IPS-15b (cell line): ENCODE measurements around the gene PWP1.

Experiments used
- H3K27me3 ChIP-seq: one replicate; pipeline ENCODE4 v1.6.1; 2013; ENCODE audit warnings: low read length; ENCODE audit not compliant: control insufficient read depth, insufficient read depth
- H3K36me3 ChIP-seq: one replicate; pipeline ENCODE4 v1.6.1; 2013; ENCODE audit warnings: low read length; ENCODE audit not compliant: control insufficient read depth, insufficient read depth
- H3K4me1 ChIP-seq: one replicate; pipeline ENCODE4 v1.6.1; 2013; ENCODE audit warnings: mild to moderate bottlenecking, low read length; ENCODE audit not compliant: control insufficient read depth, insufficient read depth
- H3K4me3 ChIP-seq: one replicate; pipeline ENCODE4 v1.5.1; 2013; ENCODE audit warnings: low read depth, low read length
- H3K9ac ChIP-seq: one replicate; pipeline ENCODE4 v1.6.1; 2013; ENCODE audit warnings: low read depth, mild to moderate bottlenecking, low read length
- H3K9me3 ChIP-seq: one replicate; pipeline ENCODE4 v1.6.1; 2013; ENCODE audit warnings: mild to moderate bottlenecking, low read length; ENCODE audit not compliant: control insufficient read depth, insufficient read depth

The PWP1 gene

DNA sequence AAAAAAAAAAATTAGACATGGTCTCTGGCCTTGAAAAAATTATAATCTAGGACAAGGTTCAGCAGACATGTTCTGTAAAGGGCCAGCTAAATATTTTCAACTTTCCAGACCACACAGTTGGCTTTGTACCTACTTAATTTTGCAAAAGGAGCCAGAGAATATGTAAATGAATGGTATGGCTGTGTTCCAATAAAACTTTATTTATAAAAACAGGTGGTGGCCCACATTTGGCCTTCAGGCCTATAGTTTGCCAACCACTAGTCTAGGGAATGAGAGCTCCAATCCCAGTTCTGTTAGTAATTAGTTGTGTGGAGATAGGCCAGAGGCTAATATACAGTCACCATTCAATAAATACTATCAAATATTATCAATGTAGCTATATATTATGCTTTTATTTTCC lies 29.3 kb upstream of the PWP1 start:
- Histone ChIP-seq H3K9ac (no peak overlapping the region), H3K27me3 (no peaks in the 10 kb centered on the region), H3K36me3 (no peaks in the 10 kb centered on the region), H3K9me3 (no peaks in the 10 kb centered on the region), H3K4me3 (no peak overlapping the region), H3K4me1 (peaks cover 16% of the 10 kb centered on the region)

DNA sequence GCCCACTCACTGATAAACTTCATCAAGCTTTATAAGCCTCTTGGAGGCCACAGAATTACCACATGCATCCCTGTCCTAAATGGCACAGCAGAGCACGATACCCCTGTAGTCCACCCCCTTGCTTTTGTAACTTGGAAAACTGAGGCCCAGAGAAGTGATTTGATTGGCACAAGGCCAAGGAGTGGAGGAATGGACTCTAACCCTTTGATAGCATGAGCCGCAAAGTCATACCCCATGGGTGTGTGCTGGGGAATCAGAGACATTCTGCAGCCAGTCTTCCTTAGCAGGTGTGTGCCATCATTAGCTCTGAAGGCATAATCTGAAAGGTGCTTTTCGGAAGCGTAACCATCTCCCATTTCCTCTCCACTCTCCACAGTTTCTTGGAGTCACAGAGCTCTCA lies 28.5 kb upstream of the PWP1 start:
- no peak overlapping the region for H3K4me3 ChIP-seq
- no peaks in the 10 kb centered on the region for H3K9me3 ChIP-seq
- peaks cover 9% of the 10 kb centered on the region for H3K4me1 ChIP-seq
- no peak overlapping the region for H3K9ac ChIP-seq
- no peaks in the 10 kb centered on the region for H3K36me3 ChIP-seq
- no peaks in the 10 kb centered on the region for H3K27me3 ChIP-seq

DNA sequence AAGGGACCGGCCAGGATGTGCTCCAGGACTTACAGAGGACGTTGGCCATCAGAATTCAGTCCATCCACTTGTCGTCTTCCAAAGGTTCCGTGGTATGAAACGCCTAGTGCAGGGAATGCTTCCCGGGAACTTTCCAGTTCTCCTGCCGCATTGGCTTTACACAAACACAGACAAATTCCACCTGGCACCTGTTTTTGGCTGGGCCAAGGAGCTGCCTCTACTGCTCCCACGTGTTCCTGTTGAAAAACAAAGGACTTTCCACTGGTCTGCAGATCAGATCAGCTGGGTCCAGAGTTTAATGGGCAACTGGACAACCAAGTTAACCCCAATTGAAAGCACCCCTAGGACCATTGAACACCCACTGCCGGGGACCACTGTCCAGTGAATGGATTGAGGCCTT lies 28.0 kb upstream of the PWP1 start:
- no peaks in the 10 kb centered on the region for H3K9me3 ChIP-seq
- no peak overlapping the region for H3K9ac ChIP-seq
- peaks cover 9% of the 10 kb centered on the region for H3K4me1 ChIP-seq
- H3K4me3 ChIP-seq: no peak overlapping the region
- H3K27me3 ChIP-seq: no peaks in the 10 kb centered on the region
- H3K36me3 ChIP-seq: no peaks in the 10 kb centered on the region

DNA sequence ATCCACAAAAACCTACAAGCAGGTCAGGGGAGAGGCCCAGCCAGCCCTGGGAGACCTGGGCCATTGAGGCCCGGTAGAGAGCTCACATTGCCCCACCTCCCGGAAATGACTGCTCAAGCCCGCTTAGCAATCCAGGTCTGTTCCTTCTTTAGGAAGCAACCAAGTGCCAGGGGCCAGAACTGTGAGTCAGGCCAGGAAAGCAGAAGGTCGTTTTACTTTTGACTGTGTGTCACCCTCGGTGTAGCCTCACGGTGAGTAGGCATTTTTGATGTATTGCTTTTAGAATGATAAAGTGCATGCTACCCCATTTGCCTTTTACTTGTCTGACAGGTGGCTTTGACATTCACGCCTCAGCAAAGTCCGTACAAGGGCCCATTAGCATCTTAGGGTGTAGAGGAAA lies 25.4 kb upstream of the PWP1 start:
- H3K9me3 ChIP-seq: no peaks in the 10 kb centered on the region
- no peaks in the 10 kb centered on the region for H3K36me3 ChIP-seq
- H3K4me1 ChIP-seq: peaks cover 11% of the 10 kb centered on the region
- H3K27me3 ChIP-seq: no peaks in the 10 kb centered on the region
- no peak overlapping the region for H3K9ac ChIP-seq
- no peak overlapping the region for H3K4me3 ChIP-seq

DNA sequence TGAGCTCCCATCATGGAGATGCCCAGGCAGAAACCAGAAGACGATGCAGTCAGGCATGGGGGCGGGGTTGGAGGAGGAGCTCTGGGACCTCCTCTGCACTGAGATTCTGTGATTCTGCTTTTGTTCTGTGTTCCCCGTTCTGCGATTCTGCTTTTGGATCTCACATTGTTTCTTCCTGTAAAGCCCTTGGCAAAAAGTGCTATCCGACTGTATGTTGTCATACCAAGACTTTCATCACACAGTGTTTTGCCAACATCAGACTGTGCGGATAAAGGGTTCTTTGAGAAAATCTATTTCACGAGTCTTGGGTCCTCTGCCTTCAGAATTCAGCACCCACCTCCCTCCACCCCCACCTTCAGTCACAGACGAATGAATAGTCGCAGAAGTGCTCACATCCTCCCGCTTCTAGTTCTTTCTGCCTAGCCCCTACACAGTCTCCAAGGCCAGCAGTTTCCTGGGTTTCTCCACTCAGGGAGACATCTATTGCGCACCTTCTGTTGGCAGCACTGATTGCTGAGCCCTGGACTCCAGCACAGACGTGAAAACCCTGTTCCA lies 24.7 kb upstream of the PWP1 start:
- H3K4me3 ChIP-seq: no peak overlapping the region
- H3K36me3 ChIP-seq: no peaks in the 10 kb centered on the region
- H3K27me3 ChIP-seq: no peaks in the 10 kb centered on the region
- H3K9ac ChIP-seq: no peak overlapping the region
- no peaks in the 10 kb centered on the region for H3K9me3 ChIP-seq
- peaks cover 11% of the 10 kb centered on the region for H3K4me1 ChIP-seq

DNA sequence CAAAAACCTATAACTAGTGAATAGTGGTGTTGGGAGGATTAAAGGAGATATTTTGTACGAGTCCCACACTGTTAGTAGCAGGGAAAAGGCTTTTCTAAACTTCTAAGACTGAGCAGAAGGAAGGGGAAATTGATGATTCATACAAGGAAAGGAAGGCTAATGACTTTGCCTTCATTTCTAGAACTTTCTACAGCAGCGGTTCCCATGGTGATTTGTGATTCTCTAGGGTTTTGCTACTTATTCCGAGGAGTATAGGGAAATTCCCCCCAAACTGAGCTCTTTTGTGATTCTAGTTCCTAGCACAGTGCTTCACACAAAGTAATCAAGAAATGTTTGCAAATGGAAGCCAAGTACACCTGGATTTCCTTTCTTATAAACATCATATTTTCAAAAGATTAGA lies 23.8 kb upstream of the PWP1 start:
- Histone ChIP-seq H3K9me3 (no peaks in the 10 kb centered on the region), H3K9ac (no peak overlapping the region), H3K4me1 (peaks cover 11% of the 10 kb centered on the region), H3K4me3 (no peak overlapping the region), H3K36me3 (no peaks in the 10 kb centered on the region), H3K27me3 (no peaks in the 10 kb centered on the region)

DNA sequence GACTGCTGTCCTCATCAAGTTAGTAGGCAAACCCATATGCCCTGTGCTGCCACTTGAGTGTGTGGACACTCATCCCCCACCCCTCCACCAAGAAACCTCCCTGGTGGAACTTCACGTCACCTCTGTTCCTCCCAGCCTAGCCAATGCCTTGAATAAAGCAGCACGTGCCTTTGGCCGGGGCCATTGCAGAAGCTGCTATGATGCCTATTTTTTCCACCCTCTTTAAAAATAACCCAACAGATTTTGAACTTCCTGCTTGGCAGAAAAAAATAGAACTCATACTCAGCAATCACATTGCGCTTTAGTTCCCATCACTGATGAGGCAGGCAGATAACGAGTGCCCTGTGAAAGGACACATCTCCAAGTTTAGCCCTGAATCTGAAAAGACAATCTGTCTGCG lies 23.1 kb upstream of the PWP1 start:
- H3K27me3 ChIP-seq: no peaks in the 10 kb centered on the region
- H3K36me3 ChIP-seq: no peaks in the 10 kb centered on the region
- H3K9me3 ChIP-seq: no peaks in the 10 kb centered on the region
- H3K9ac ChIP-seq: no peak overlapping the region
- H3K4me3 ChIP-seq: no peak overlapping the region
- peaks cover 11% of the 10 kb centered on the region for H3K4me1 ChIP-seq

DNA sequence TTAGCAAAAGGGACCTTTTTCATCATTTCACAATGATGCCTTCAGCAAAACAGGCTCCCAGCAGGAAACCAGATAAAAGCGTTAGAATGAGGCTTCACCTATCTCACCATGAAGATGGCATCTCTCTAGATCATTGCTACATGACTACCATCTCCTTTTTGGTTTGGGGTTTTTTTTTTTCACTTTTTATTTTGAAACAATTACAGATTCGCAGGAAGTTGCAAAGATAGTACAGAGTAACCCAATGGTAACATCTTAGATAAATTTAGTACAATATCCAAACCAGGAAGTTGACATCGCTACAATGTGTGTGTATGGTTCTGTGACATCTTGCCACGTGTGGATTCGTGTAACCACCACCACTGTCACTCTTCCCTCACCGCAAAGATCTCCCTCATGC lies 22.3 kb upstream of the PWP1 start:
- Histone ChIP-seq H3K9me3 (no peaks in the 10 kb centered on the region), H3K4me1 (peaks cover 11% of the 10 kb centered on the region), H3K36me3 (no peaks in the 10 kb centered on the region), H3K9ac (no peak overlapping the region), H3K4me3 (no peak overlapping the region), H3K27me3 (no peaks in the 10 kb centered on the region)

DNA sequence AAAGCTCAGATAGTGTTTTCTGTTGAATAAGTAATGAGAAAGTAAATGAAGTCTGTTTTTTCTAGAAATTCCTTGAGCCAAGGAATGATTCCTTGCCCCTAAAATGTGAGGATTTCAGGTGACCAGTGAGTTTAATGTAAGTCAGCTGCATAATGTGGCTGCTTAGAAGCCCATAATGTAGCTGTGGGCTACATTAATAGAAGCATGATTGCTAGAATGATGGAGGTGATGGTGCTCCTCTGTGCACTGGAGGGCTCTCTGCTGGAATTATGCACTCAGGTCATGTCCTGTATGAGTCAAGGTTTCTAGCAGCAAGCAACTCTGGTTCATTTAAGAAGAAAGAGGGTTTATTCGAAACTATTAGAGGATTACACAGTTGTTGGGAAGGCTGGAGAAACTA lies 19.6 kb upstream of the PWP1 start:
- peaks cover 13% of the 10 kb centered on the region for H3K4me1 ChIP-seq
- H3K4me3 ChIP-seq: no peak overlapping the region
- H3K9me3 ChIP-seq: no peaks in the 10 kb centered on the region
- H3K36me3 ChIP-seq: no peaks in the 10 kb centered on the region
- H3K9ac ChIP-seq: no peak overlapping the region
- no peaks in the 10 kb centered on the region for H3K27me3 ChIP-seq

DNA sequence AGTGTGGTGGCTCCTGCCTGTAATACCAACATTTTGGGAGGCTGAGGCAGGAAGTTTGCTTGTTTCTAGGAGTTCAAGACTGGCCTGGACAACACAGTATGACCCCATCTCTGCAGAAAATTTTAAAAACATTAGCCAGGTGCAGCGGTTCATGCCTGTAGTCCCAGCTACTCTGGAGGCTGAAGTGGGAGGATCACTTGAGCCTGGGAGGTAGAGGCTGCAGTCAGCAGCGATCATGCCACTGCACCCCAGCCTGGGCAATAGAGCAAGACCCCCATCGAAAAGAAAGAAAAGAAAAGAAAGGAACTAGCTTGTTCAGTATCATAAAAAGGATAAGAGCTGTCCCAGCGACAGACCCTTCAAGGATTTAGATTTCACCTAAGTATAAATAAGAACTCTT lies 18.1 kb upstream of the PWP1 start:
- no peak overlapping the region for H3K9ac ChIP-seq

DNA sequence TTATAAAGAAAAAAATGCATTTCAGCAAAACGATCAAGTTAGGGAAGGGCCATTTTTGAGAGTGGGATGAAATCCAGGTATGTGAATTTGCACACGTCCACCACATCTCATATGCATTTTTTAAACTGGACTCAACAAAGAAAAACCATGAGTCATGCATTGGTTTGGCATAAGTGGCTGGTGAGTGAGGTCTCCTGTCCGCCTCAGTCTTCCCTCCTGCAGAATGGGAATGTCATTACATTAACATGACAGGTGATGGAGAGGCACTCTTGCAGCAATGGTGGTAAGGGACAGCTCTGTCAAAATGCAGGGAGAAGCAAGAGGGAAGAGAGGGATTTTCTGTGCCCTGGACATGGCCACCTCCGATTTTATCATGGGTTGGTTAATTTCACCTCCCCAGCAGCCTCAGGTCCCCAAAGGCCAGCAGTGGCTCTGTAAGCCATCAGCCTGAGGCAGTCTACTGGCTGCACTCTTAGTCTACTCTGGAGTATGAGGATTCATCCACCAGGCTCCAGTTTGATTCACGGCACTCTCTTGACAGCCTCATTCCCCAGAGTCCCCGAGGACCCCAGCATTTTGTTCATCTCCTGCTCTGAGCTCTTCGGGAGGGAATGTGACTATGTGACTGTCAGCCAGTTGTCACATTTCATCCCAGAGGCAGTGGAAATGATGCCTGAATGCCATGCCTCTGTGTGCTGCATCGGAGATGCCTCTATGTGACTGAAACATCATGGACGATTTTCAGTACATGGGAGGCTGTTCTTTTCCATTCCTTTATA lies 17.1 kb upstream of the PWP1 start:
- H3K9me3 ChIP-seq: no peaks in the 10 kb centered on the region
- no peaks in the 10 kb centered on the region for H3K27me3 ChIP-seq
- H3K9ac ChIP-seq: no peak overlapping the region
- H3K36me3 ChIP-seq: no peaks in the 10 kb centered on the region
- peaks cover 12% of the 10 kb centered on the region for H3K4me1 ChIP-seq
- no peak overlapping the region for H3K4me3 ChIP-seq

More for the DNA sequence above, 18.1 kb upstream of the PWP1 start:
- Histone ChIP-seq H3K9me3 (no peaks in the 10 kb centered on the region), H3K4me1 (peaks cover 15% of the 10 kb centered on the region), H3K36me3 (no peaks in the 10 kb centered on the region), H3K4me3 (no peak overlapping the region), H3K27me3 (no peaks in the 10 kb centered on the region)

DNA sequence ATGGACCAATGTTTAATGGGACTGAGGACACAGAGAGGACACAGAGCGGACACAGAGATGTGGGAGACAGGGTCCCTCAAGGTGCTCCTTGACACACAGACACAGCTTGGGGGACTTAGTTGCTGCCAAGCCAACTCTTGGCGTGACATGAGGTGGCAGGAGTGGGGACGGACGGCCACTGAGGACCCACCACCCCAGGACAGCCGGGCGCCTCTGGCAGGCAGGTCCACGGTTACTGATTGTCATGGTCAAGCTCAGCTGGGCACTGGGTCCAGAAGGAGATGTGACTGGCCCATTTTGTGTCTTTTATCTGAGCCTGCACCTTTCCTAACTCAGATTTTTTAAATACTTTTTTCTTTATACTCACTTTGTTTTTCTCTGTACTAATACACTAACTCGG lies 15.7 kb upstream of the PWP1 start:
- H3K4me3 ChIP-seq: no peak overlapping the region
- no peaks in the 10 kb centered on the region for H3K36me3 ChIP-seq
- no peak overlapping the region for H3K9ac ChIP-seq
- H3K27me3 ChIP-seq: no peaks in the 10 kb centered on the region
- H3K9me3 ChIP-seq: no peaks in the 10 kb centered on the region
- H3K4me1 ChIP-seq: peaks cover 12% of the 10 kb centered on the region
